Gastroesophageal sphincter (tissue), 4 donors: ENCODE measurements around the gene AKR1C3. TPM values are rescaled to one million over a fixed set of nuclear protein-coding genes. Genes with fewer than 3 reads are reported as not detected.
"Not testable (repeated sequence)": the region's sequence is repeated elsewhere in the genome, so short reads cannot be mapped to it uniquely, and the experiment has no call there.

Source experiments
- ATAC-seq: fragments of 150-250 bp; one replicate; pipeline ENCODE4 v1.9.1; 2016; ENCODE audit warnings: mild to moderate bottlenecking, moderate library complexity
- H3K27ac ChIP-seq, 4 donors: fragments of 200-600 bp; sonication (generic) in 3 of 4; 1 replicate in 3 of 4; 2 replicates in 1 of 4; pipeline ENCODE4 v1.5.1; 2016 to 2019
- H3K27me3 ChIP-seq: fragments of 200-600 bp; sonication (generic); one replicate; pipeline ENCODE4 v1.5.1; 2019
- H3K36me3 ChIP-seq, 2 donors: fragments of 200-600 bp; sonication (generic); one replicate each; pipeline ENCODE4 v1.5.1; 2019; ENCODE audit warnings: control low read depth in 1 of 2
- H3K4me1 ChIP-seq, 3 donors: fragments of 200-600 bp; sonication (generic); 1 replicate in 2 of 3; 2 replicates in 1 of 3; pipeline ENCODE4 v1.5.1; 2016 to 2019; ENCODE audit warnings: control low read depth in 2 of 3
- H3K4me3 ChIP-seq, 2 donors: fragments of 200-600 bp; sonication (generic); one replicate each; pipeline ENCODE4 v1.5.1; 2019; ENCODE audit warnings: mild to moderate bottlenecking in 1 of 2, moderate library complexity in 1 of 2
- H3K9me3 ChIP-seq, 3 donors: fragments of 200-600 bp; sonication (generic); one replicate each; pipeline ENCODE4 v1.5.1; 2017 to 2019; ENCODE audit warnings: control low read depth in 2 of 3
- EP300 ChIP-seq: sonication (generic); formaldehyde crosslinking; IDR thresholded peaks from one replicate; pipeline ENCODE4 v1.6.1; 2017; ENCODE audit warnings: antibody characterized with exemption, mild to moderate bottlenecking
- POLR2A ChIP-seq, 2 donors: fragments of 450-650 bp; IDR thresholded peaks; one replicate each; pipeline ENCODE4 v1.6.1; 2017; ENCODE audit warnings: antibody characterized with exemption in 2 of 2, mild to moderate bottlenecking in 2 of 2, moderate library complexity in 1 of 2
- POLR2AphosphoS5 ChIP-seq: sonication (generic); formaldehyde crosslinking; IDR thresholded peaks from one replicate; pipeline ENCODE4 v1.6.1; 2017; ENCODE audit warnings: antibody characterized with exemption
- WGBS, 2 donors: methylation state at CpG; one replicate each; pipeline ENCODE4 v1.1.5; 2018; ENCODE audit warnings: low coverage in 1 of 2; 5-methylcytosine and 5-hydroxymethylcytosine counted together
- total RNA-seq, 4 donors: library from RNA; depleted of rRNA; stranded (reverse); fragments of >200 nt; gene quantifications; one replicate each; pipeline ENCODE4 v1.1.0, GENCODE V29; 2016
- TF ChIP-seq, protein P1 (sequence below), 4 experiments: fragments of 200-600 bp in 2 of 4; fragments of 450-650 bp in 2 of 4; sonication (generic) in 1 of 4; IDR thresholded peaks; one replicate each; pipeline ENCODE4 v1.5.1; 2017 to 2019; ENCODE audit warnings: antibody characterized with exemption in 4 of 4, mild to moderate bottlenecking in 2 of 4, moderate library complexity in 2 of 4

AKR1C3 gene
- total RNA-seq, 4 donors from 2014 or later, result 14.3 to 32.2 (median 19.3) TPM

GRCh38 chr10:5092375-5092774 is 1.8 kb upstream of the AKR1C3 start:
- TF ChIP-seq, protein P1, sequence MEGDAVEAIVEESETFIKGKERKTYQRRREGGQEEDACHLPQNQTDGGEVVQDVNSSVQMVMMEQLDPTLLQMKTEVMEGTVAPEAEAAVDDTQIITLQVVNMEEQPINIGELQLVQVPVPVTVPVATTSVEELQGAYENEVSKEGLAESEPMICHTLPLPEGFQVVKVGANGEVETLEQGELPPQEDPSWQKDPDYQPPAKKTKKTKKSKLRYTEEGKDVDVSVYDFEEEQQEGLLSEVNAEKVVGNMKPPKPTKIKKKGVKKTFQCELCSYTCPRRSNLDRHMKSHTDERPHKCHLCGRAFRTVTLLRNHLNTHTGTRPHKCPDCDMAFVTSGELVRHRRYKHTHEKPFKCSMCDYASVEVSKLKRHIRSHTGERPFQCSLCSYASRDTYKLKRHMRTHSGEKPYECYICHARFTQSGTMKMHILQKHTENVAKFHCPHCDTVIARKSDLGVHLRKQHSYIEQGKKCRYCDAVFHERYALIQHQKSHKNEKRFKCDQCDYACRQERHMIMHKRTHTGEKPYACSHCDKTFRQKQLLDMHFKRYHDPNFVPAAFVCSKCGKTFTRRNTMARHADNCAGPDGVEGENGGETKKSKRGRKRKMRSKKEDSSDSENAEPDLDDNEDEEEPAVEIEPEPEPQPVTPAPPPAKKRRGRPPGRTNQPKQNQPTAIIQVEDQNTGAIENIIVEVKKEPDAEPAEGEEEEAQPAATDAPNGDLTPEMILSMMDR (IDR thresholded peaks at IDR 0.05), result no peak
- TF ChIP-seq POLR2A (IDR thresholded peaks at IDR 0.05) (no peak), EP300 (no peak), POLR2AphosphoS5 (no peak)
- ATAC-seq, result no peak
- 90% methylated on average over 2 of the region's 2 CpGs; no CpG with 5 or more reads in 1 of the 2 donors for WGBS, 2 donors

DNA sequence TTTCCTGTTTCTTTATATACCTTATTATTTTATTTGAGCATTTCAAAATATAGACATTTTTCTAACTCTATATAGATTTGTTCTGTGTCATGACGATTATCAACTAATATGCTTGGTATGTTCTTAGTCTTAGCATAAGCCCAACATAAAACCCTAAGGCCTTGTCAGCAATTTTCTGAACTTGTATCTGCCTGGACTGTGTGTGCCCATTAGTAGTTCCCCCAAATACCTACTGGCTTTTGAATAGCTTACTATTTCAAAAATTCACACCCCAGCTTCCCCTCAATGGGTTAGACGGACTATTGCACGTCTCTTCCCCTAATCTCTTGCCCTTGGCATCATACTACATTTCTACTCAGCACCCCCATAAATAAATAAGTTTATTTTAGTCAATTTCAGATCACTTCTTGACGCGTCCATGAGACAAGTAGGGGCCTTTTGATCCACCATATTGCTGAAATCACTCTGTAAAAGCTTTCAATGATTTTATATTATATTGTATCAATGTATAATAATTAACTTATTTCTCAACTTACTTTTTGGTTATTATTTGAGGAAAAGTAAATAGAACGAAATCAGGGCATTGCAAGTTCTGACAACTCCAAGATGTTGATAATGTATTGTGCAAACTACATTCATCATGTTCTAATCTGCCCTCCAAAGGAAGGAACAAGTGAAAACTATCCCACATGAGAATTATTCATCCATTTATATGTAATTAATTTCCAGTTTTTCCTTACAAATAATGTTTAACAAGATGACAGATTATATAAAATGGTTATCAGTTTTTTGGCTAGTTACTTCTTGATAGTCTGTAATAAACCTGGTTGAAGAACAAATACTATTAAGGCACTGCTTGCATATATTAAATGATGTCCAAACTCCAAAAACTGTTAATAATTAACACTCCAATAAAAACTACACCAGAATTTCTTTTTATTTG is 1.1 kb upstream of the AKR1C3 start:
- 86 to 90% methylated on average over 5 to 6 of the region's 6 CpGs for WGBS, 2 donors
- peaks cover 0 to 15% (median 0%) of the 10 kb centered on the region in 3 donors for H3K9me3 ChIP-seq
- no peaks in the 10 kb centered on the region for H3K27me3 ChIP-seq
- ATAC-seq, result no peak
- H3K36me3 ChIP-seq, result peaks cover 0 to 4% of the 10 kb centered on the region in 2 donors
- no peak overlapping the region for H3K27ac ChIP-seq
- peaks cover 0 to 12% (median 0%) of the 10 kb centered on the region in 3 donors for H3K4me1 ChIP-seq
- TF ChIP-seq POLR2AphosphoS5, result no peak
- TF ChIP-seq EP300, result no peak
- TF ChIP-seq POLR2A (IDR thresholded peaks at IDR 0.05), result no peak
- TF ChIP-seq, protein P1 (IDR thresholded peaks at IDR 0.05), result no peak
- H3K4me3 ChIP-seq, result no peak overlapping the region

More at GRCh38 chr10:5092375-5092774, 1.8 kb upstream of the AKR1C3 start:
- no peaks in the 10 kb centered on the region for H3K36me3 ChIP-seq
- H3K27ac ChIP-seq, result no peak overlapping the region
- H3K27me3 ChIP-seq, result no peaks in the 10 kb centered on the region
- H3K4me3 ChIP-seq, result no peak overlapping the region
- H3K4me1 ChIP-seq, result peaks cover 0 to 12% (median 0%) of the 10 kb centered on the region in 3 donors
- peaks cover 0 to 15% (median 0%) of the 10 kb centered on the region in 3 donors for H3K9me3 ChIP-seq

DNA sequence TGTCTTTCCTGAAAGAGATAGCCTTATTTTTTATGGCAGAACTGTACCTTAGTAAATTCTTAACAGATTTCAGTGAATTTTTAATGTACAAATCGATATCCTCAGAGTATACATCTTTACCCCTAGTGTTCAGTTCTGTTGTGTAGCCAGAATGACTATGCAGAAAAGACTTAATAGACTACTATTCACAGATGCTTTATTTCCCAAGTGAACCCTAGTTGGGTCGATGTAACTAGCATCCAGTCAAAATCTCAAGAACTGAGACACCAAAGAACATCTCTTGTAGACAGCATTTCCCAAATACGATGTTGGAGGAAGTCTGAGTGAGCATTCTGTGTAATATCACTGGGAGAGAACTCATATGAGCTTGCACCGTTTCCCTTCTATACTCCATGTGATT is 1.5 kb downstream of the AKR1C3 start:
- 68 to 71% methylated on average over 4 of the region's 4 CpGs for WGBS, 2 donors
- peaks cover 0 to 29% of the 10 kb centered on the region in 2 donors for H3K36me3 ChIP-seq
- H3K27me3 ChIP-seq, result no peaks in the 10 kb centered on the region
- no peak for ATAC-seq
- H3K4me1 ChIP-seq, result peaks cover 0 to 12% (median 0%) of the 10 kb centered on the region in 3 donors
- H3K9me3 ChIP-seq, result no peaks in the 10 kb centered on the region
- H3K27ac ChIP-seq, result no peak overlapping the region
- TF ChIP-seq EP300 (no peak), POLR2A (IDR thresholded peaks at IDR 0.05) (no peak), POLR2AphosphoS5 (no peak)
- TF ChIP-seq, protein P1 (IDR thresholded peaks at IDR 0.05), result no peak
- peak overlapping the region in 1 of 2 donors; percentile 50 for H3K4me3 ChIP-seq

GRCh38 chr10:5096108-5096507 is 1.9 kb downstream of the AKR1C3 start:
- Histone ChIP-seq H3K4me1 (peaks cover 0 to 12% (median 0%) of the 10 kb centered on the region in 3 donors), H3K27ac (no peak overlapping the region), H3K4me3 (peak overlapping the region in 1 of 2 donors; percentile 50), H3K9me3 (no peaks in the 10 kb centered on the region), H3K36me3 (peaks cover 0 to 29% of the 10 kb centered on the region in 2 donors), H3K27me3 (no peaks in the 10 kb centered on the region)
- 86 to 89% methylated on average over 1 to 2 of the region's 2 CpGs for WGBS, 2 donors
- TF ChIP-seq EP300 (no peak), POLR2AphosphoS5 (no peak), POLR2A (IDR thresholded peaks at IDR 0.05) (no peak)
- TF ChIP-seq, protein P1 (IDR thresholded peaks at IDR 0.05), result no peak
- ATAC-seq, result no peak

DNA sequence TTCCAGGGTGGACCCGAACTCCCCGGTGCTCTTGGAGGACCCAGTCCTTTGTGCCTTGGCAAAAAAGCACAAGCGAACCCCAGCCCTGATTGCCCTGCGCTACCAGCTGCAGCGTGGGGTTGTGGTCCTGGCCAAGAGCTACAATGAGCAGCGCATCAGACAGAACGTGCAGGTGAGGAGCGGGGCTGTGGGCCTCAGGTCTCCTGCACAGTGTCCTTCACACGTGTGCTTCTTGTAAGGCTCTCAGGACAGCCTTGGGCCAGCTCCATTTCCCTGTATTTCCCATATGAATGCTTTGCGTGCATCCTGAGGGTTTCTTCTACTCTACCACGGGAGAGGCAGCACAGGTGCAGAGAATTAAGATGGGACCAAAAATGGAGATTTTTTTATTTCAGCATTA is 8.3 kb downstream of the AKR1C3 start:
- H3K4me1 ChIP-seq, H3K4me3 ChIP-seq, H3K27ac ChIP-seq, H3K9me3 ChIP-seq, ATAC-seq, H3K27me3 ChIP-seq: not testable (repeated sequence)
- peaks cover 0 to 61% of the 10 kb centered on the region in 2 donors for H3K36me3 ChIP-seq
- 40 to 67% methylated on average over 1 to 2 of the region's 11 CpGs for WGBS, 2 donors
